Measurements from ENCODE around the gene SHISA8.
"Not testable (repeated sequence)": the region's sequence is repeated elsewhere in the genome, so short reads cannot be mapped to it uniquely, and the experiment has no call there.

SHISA8 gene

DNA sequence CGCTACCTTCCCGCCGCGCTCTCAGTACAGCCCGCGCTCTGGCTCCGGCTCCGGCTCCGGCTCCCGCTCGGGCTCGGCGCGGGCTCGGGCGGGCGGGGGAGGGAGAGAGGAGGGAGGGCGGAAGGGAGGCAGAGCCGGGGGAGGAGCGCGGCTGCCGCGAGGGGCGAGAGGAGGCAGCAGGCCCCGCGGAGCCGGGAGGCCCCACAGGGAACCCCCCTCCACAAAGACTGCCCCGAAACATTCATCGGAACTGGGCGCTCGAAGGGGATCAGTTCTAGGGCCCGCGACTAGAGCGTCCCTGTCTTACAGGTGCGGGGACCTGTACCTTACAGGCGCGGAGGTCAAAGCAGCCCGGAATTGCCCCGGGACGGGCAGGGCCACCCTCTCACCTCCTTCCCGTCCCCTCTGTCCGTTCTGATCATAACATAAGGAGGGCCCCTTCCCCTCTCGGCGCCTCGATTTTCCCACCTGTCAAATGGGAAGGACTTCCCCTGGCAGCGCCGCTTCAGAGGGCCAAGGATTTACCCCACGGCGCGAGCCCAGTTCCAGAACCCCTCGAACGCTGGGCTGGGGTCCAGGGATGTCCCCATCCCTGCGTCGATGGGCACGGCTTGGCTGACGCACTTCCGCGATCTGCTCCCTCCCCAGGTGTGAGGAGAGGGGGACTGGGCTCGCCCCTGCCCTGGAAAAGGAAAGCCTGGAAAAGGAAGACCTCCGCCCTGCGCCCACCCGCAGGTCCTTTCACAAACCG, at the start of gene SHISA8:
SHISA8 (minus strand) TSS at position 40 of the 751 bp plus-strand sequence. CDS start 407 bp downstream, outside the sequence.
- peak; percentile 71 for DNase-seq (ENCODE audit: low read depth, low spot score)

GRCh38 chr22:41964112-41964491, 49.2 kb upstream of the SHISA8 start:
- DNase-seq (ENCODE audit: low read depth, low spot score) = no peak

DNA sequence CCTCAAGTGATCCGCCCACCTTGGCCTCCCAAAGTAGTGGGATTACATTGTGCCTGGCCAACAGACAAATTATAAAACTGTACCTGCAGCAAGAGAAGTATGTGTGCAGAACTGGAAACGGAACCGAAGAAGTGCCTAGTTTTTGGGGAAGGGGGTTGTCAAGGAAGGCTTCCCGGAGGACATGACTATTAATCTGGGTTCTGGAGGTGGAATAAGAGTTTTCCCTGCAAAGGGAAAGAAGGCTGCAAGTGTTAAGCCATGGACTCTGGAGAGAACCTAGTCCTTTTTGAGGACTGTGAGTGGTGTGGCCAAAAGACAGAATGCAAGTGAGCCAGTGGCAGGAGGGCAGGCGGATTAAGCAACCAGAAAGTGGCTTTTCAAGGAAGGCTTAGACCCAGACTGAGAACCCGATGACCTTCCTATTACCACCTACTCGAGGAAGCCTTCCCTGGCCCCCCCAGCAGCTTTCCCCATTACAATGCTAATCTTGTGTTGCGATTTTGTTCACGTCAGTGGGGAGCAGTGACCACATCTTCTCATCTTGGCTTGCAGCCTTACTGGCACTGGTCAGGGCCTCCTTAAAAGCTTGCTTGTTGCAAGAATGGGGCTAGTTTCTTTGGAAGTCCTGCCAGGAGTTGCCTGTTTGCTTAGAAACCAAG, 48.7 kb upstream of the SHISA8 start:
- DNase-seq (ENCODE audit: low read depth, low spot score) = peak; percentile 91

- DNase-seq (ENCODE audit: low read depth, low spot score) = no peak
These were observed 43.2 kb upstream of the SHISA8 start for GRCh38 chr22:41957941-41958556.

DNA sequence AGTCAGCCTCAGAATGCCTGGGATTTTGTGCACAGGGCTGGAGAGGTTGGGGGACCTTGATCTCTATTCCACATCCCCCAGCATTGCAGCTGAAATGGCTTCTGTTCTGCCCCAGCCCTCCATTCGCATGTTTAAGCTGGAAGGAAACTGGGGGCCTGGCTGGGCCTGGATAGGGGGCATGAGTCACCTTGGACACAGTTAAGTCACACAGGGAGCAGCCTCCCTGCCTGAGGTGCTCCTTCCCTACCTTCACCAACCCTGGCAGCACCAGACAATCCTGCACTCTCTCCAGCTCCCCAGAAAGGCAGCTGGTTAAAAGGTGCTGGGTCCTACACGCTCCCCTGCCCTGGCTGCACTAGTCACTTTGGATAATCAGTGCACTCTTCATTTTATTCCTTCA, 37.8 kb upstream of the SHISA8 start:
- DNase-seq (ENCODE audit: low read depth, low spot score) = no peak

- peak; percentile 44 for DNase-seq (ENCODE audit: low read depth, low spot score)
These were observed 37.1 kb upstream of the SHISA8 start, which contains the start of gene SMIM45 for GRCh38 chr22:41951898-41952474. TSS of gene SMIM45 (plus strand) at chr22:41952150.

DNA sequence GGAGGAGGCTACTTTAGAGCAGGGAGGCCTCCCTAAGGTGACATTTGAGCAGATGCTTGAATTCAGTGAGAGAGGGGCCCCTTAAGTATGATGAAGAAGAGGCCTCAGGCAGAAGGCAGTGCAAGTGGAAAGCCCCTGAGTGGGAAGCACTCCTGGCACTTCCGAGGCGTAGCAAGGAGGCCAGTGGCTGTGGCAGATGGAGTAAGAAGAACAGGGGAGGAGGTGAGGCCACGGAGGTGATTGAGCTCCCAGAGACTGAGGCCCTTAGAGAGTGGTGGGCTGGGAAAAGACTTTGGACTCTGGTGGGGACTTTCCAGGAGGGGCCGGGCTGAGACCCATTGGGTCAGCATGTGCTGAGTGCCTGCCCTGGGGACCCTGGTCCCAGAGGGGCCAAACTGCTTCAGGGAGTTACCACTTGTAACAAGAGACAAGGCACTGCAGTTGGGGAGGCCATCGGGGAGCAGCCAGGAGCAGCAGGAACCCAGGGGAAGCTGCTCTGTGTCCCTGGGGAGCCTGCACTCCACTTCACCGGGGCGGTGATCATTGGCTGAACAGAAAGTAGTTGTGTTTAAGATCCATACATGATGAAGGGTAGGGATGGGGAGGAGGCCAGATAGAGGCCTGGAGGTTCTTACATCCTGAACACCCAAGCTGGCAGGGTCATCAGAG, 34.6 kb upstream of the SHISA8 start:
- DNase-seq (ENCODE audit: low read depth, low spot score) = no peak

- DNase-seq (ENCODE audit: low read depth, low spot score) = not testable (repeated sequence)
These were observed 34.0 kb upstream of the SHISA8 start for GRCh38 chr22:41948928-41949296.

DNA sequence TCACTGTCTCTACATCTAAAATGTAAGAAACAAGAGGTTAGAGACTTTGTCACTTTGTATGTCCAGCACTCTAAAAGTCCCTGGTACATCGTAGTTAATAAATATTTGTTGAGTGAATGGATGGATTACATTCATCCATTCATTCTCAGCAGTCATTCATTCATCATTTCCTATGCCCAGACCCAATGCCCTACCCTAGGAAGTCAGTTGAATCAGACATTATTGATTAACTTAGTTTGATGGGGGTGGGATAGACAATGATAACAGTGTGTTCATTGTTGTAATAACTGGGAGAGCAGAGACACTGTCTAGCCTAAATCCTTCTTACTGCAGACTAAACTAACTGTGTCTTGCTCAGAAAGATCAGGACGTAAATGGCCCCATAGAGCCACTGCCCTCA, 33.3 kb upstream of the SHISA8 start:
- DNase-seq (ENCODE audit: low read depth, low spot score) = no peak

DNA sequence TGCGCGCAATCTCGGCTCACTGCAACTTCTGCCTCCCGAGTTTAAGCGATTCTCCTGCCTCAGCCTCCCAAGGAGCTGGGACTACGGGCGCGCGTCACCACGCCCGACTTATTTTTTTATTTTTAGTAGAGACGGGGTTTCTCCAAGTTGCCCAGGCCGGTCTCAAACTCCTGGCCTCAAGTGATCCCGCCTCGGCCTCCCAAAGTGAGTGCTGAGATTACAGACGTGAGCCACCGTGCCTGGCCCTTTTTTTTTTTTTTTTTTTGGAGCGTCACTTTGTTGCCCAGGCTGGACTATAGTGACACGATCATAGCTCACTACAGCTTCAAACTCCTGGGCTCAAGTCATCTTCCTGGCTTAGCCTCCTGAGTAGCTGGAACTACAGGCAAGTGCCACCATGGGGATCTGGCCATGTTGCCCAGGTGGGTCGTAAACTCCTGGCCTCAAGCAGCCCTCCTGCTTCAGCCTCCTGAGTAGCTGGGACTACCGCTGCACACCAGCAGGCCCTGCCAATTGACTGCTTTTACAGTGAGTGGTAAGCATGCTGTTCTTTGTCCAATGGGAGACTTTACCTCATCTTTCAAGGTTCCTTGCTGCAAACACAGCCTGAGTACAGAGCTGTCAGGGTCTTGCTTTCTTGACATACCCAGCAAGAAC, 32.7 kb upstream of the SHISA8 start:
- DNase-seq (ENCODE audit: low read depth, low spot score) = no peak

- DNase-seq (ENCODE audit: low read depth, low spot score) = peak; percentile 97
These were observed 32.0 kb upstream of the SHISA8 start, which contains the start of gene CENPM for GRCh38 chr22:41946629-41947423. TSS of gene CENPM (minus strand) at chr22:41947152. CDS start at chr22:41947076, 76 bp downstream.

DNA sequence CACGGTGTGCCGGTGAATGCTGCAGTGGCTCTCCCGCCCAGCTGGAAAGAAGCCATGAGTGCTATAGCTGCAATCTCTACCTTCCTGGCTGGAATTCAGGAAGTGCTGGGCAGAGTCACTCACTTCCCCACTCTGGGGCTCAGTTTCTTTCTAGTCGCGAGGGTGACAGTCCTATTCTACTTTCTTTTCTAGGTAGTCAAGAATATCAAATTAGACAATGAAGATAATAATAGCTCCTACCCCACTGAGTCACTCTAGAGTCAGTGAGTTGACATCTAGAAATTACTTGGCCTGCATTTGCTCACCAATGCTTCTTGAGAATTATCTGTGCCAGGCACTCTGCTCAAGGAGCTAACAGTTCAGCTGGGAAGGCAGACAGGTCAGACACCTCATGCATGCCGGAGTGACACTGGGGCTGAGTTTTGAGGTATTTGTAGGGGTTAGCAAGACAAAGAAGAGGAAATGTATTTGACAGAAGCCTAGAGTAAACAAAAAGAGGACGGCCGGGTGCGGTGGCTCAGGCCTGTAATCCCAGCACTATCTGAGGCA, 28.9 kb upstream of the SHISA8 start:
- DNase-seq (ENCODE audit: low read depth, low spot score) = peak; percentile 26

- DNase-seq (ENCODE audit: low read depth, low spot score) = peak; percentile 92
These were observed 26.2 kb upstream of the SHISA8 start for GRCh38 chr22:41940832-41941765.

DNA sequence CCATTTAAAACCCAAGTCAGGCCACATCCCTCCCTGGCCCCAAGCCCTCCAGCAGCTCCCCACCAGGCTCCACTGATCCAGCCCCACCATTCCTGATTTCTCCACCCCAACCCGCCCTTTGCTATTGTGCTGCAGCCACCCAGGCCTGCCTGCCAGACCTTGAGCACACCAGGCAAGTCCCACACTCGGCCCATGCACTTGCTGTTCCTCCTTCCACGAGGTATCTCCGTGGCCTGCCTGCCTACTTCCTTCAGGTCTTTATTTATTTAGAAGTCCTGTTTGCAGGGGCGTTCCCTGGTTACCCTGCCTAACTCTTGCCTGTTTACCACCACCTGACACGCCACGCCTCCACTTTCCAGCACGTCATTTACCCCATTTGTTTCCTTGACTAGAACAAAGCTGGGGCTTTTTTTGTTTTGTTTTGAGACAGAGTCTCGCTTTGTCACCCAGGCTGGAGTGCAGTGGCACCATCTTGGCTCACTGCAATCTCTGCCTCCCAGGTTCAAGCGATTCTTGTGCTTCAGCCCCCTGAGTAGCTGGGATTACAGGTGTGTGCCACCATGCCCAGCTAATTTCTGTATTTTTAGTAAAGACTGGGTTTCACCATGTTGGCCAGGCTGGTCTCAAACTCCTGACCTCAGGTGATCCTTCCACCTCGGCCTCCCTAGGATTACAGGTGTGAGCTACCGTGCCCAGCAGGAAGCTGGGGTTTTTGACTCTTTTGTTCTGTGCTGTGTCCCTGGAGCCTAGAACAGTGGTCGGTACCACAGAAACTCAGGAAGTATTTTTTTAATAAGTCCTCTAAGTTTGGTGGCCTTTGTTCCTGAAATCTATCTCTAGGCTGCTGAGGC, 25.3 kb upstream of the SHISA8 start:
- no peak for DNase-seq (ENCODE audit: low read depth, low spot score)

DNA sequence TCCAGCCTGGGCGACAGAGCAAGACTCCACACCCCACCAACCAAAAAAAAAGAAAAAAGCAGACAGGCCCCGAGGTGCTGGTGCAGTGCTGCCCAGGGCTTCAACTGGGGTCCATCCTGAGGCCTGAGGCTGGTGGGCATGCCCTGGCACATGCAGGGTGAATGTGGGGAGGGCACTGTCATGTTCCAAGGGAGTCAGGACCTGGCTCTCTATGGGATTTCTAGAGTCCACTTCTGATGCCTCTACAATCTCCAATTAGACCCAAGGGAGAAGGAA, 22.0 kb upstream of the SHISA8 start:
- DNase-seq (ENCODE audit: low read depth, low spot score) = no peak

- no peak for DNase-seq (ENCODE audit: low read depth, low spot score)
These were observed 20.6 kb upstream of the SHISA8 start for GRCh38 chr22:41935509-41935908.

DNA sequence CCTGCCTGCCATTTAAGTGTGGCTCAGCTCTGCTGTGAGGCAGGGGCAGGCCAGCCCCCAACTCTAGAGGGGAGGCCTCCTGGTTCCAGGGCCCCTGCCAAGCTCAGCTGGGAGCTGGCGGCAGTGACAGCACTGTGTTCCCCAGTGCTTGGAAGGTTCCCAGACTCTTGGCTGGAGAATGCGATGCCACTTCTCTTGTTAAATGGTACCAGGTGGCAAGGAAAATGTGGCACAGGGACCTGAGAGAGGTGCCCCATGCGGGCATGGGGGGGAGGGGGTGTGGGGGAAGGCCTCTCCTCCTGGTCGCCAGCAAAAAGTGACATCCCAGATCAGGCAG, 20.1 kb upstream of the SHISA8 start:
- DNase-seq (ENCODE audit: low read depth, low spot score) = no peak

DNA sequence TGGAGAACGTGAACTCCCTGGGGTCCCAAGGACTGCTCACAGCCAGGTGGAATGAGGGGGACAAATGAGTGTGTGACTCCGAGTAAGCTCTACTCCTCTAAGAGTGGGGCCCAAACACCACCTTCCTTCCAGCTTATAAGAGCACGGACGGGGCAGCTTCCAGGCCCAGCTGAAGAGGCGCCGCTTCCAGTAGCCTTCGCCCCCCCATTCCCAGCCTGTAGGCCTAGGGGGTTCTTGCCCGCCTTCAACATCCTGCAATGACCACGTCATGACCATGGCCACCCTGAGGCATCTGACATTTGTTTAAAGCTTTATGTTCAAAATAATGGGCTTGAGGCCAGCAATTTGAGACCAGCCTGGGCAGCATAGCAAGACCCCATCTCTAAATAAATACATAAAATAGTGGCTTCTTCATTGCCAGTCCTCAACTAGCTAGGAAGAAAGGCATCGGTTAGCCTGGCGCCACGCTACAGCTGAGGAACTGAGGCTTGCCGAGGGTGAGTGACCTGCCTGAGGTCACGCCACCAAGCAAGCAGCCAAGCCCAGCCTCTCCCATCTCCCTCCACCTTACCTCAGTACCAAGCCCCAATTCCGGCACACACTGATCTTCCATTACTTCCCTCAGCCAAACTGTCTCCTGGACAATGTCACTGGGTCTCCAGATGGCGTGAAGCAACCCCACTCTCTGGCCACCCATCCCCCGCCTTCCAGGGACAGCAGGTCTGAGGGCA, 19.6 kb upstream of the SHISA8 start:
- DNase-seq (ENCODE audit: low read depth, low spot score) = no peak

All from astrocyte of the hippocampus (primary cell).